GM12878 (cell line): Measurements from ENCODE around the gene TMEM41B. TPM values are rescaled to one million over a fixed set of nuclear protein-coding genes. Genes with fewer than 3 reads are reported as not detected.

ENCODE experiments used
- ATF7 ChIP-seq: fragments of 450-650 bp; IDR thresholded peaks from 2 replicates; pipeline ENCODE4 v1.6.1; 2016; ENCODE audit warnings: low read depth, mild to moderate bottlenecking
- E2F8 ChIP-seq: fragments of 450-650 bp; IDR thresholded peaks from 2 replicates; pipeline ENCODE4 v1.6.1; 2018; ENCODE audit warnings: mild to moderate bottlenecking, low read depth, moderate library complexity; ENCODE audit not compliant: partially characterized antibody
- HDAC2 ChIP-seq: fragments of 200-600 bp; sonication (generic); IDR thresholded peaks from 2 replicates; pipeline ENCODE4 v1.6.1; 2017
- PAX8 ChIP-seq: fragments of 450-650 bp; IDR thresholded peaks from 2 replicates; pipeline ENCODE4 v1.6.1; 2017; ENCODE audit warnings: mild to moderate bottlenecking, moderate library complexity
- TCF7 ChIP-seq: IDR thresholded peaks from 2 replicates; pipeline ENCODE4 v1.6.1; 2014; ENCODE audit warnings: antibody characterized with exemption, borderline replicate concordance
- ZNF592 ChIP-seq: fragments of 450-650 bp; IDR thresholded peaks from 2 replicates; pipeline ENCODE4 v1.6.1; 2017; ENCODE audit warnings: mild to moderate bottlenecking, moderate library complexity
- polyA plus RNA-seq, 11 experiments: library from polyadenylated mRNA; depleted of rRNA in 4 of 11; unstranded in 6 of 11; stranded (reverse) in 5 of 11; fragments of >200 nt; fragmentation: Nextera tagmentation in 4 of 11; fragmentation: Illumina TruSeq in 1 of 11; extraction: Ambion mirVana in 4 of 11; extraction: Trizol in 1 of 11; gene quantifications; 1 replicate in 1 of 11; 2 replicates in 10 of 11; pipeline versions ENCODE4 v1.2.1 to v1.2.3, GENCODE V29; 2011 to 2016; ENCODE audit warnings: inconsistent platforms in 2 of 11, missing spikeins in 2 of 11, low read depth in 1 of 11
- total RNA-seq, 4 experiments: library from RNA; depleted of rRNA in 3 of 4; stranded (reverse); fragments of >200 nt in 3 of 4; fragmentation: Illumina TruSeq in 1 of 4; extraction: Trizol in 1 of 4; gene quantifications; 2 replicates each; pipeline versions ENCODE4 v1.2.1 to v1.2.3, GENCODE V29; 2013 to 2021

TMEM41B gene
- total and polyA plus RNA-seq, 10 of the 15 experiments (the other 5 are each of a cell fraction or from before 2014, with no cell fraction given): 8.0 to 31.0 (median 20.5) TPM

GRCh38 chr11:9302448-9302847 lies 11.9 kb downstream of the TMEM41B start (continued):
- TF ChIP-seq HDAC2 (no peak), E2F8 (no peak), TCF7 (no peak), PAX8 (no peak), ZNF592 (no peak), ATF7 (no peak)
